Vagina (tissue), 2 donors: ENCODE measurements around the gene FOXC2. TPM values are rescaled to one million over a fixed set of nuclear protein-coding genes. Genes with fewer than 3 reads are reported as not detected.

Source experiments
- DNase-seq, 2 donors: peaks; one replicate each; pipeline ENCODE4 v3.0.0-alpha.2; 2017; ENCODE audit errors: extremely low spot score in 2 of 2
- H3K27ac ChIP-seq: fragments of 200-600 bp; sonication (generic); one replicate; pipeline ENCODE4 v1.5.1; 2019
- H3K27me3 ChIP-seq: fragments of 200-600 bp; sonication (generic); one replicate; pipeline ENCODE4 v1.5.1; 2019
- H3K36me3 ChIP-seq, 2 donors: fragments of 200-600 bp; sonication (generic); one replicate each; pipeline ENCODE4 v1.5.1; 2017 to 2019
- H3K4me1 ChIP-seq: fragments of 200-600 bp; sonication (generic); one replicate; pipeline ENCODE4 v1.5.1; 2019
- H3K4me3 ChIP-seq, 2 donors: fragments of 200-600 bp; sonication (generic); 1 replicate in 1 of 2; 2 replicates in 1 of 2; pipeline ENCODE4 v1.5.1; 2016 to 2019
- H3K9me3 ChIP-seq: fragments of 200-600 bp; sonication (generic); one replicate; pipeline ENCODE4 v1.5.1; 2019
- CTCF ChIP-seq, 3 experiments: fragments of 450-650 bp in 2 of 3; fragments of 200-600 bp in 1 of 3; sonication (generic) in 1 of 3; IDR thresholded peaks; one replicate each; pipeline ENCODE4 v1.5.1; 2017 to 2019; ENCODE audit warnings: antibody characterized with exemption in 3 of 3, mild to moderate bottlenecking in 2 of 3, moderate library complexity in 2 of 3
- POLR2A ChIP-seq, 2 donors: fragments of 450-650 bp; IDR thresholded peaks; one replicate each; pipeline ENCODE4 v1.6.1; 2017; ENCODE audit warnings: antibody characterized with exemption in 2 of 2, mild to moderate bottlenecking in 2 of 2, moderate library complexity in 2 of 2
- POLR2AphosphoS5 ChIP-seq, 2 donors: sonication (generic); formaldehyde crosslinking; IDR thresholded peaks; one replicate each; pipeline ENCODE4 v1.9.0; 2017; ENCODE audit warnings: antibody characterized with exemption in 2 of 2, mild to moderate bottlenecking in 2 of 2, low read depth in 1 of 2; ENCODE audit not compliant: insufficient read depth in 1 of 2
- intact Hi-C: fragments of 100-400 bp; cut with DNase I; formaldehyde crosslinking; loops from one replicate; pipeline ENCODE4 v1.15.1; 2023
- total RNA-seq: library from RNA; depleted of rRNA; stranded (reverse); fragments of >200 nt; gene quantifications from one replicate; pipeline ENCODE4 v1.2.3, GENCODE V29; 2016

The FOXC2 gene
- total RNA-seq, 1 donor from 2014 or later, result 2.7 TPM

GRCh38 chr16:86566966-86567700 lies 504 bp downstream of the FOXC2 start:
- no peak for DNase-seq
- Histone ChIP-seq H3K36me3 (no peaks in the 10 kb centered on the region), H3K4me1 (peaks cover 17% of the 10 kb centered on the region), H3K27me3 (peaks cover 3% of the 10 kb centered on the region), H3K4me3 (peak overlapping the region; percentile 37 to 42), H3K9me3 (no peaks in the 10 kb centered on the region), H3K27ac (peak overlapping the region; percentile 47)
- intact Hi-C loops, result loop anchor here (5.0 kb wide), 2 partner anchors 115 to 485 kb away; no protein-coding TSS in a partner anchor
- TF ChIP-seq POLR2AphosphoS5 (IDR thresholded peaks at IDR 0.05; ENCODE audit: insufficient read depth in 1 of 2, low read depth in 1 of 2) (no peak), CTCF (IDR thresholded peaks at IDR 0.05) (no peak), POLR2A (IDR thresholded peaks at IDR 0.05) (no peak)

GRCh38 chr16:86567701-86568581 lies 1.3 kb downstream of the FOXC2 start:
- intact Hi-C loops, result loop anchor here (5.0 kb wide), 2 partner anchors 114 to 484 kb away; no protein-coding TSS in a partner anchor
- Histone ChIP-seq H3K36me3 (no peaks in the 10 kb centered on the region), H3K4me1 (peaks cover 17% of the 10 kb centered on the region), H3K9me3 (no peaks in the 10 kb centered on the region), H3K4me3 (peak overlapping the region; percentile 37 to 42), H3K27me3 (peaks cover 3% of the 10 kb centered on the region), H3K27ac (peak overlapping the region; percentile 47)
- TF ChIP-seq CTCF (IDR thresholded peaks at IDR 0.05) (no peak), POLR2AphosphoS5 (IDR thresholded peaks at IDR 0.05; ENCODE audit: insufficient read depth in 1 of 2, low read depth in 1 of 2) (no peak), POLR2A (IDR thresholded peaks at IDR 0.05) (no peak)
- DNase-seq, result no peak

- Histone ChIP-seq H3K27ac (no peak overlapping the region), H3K27me3 (no peaks in the 10 kb centered on the region), H3K4me1 (peaks cover 15% of the 10 kb centered on the region), H3K36me3 (no peaks in the 10 kb centered on the region), H3K4me3 (peak overlapping the region; percentile 37 to 42), H3K9me3 (no peaks in the 10 kb centered on the region)
- no peak for TF ChIP-seq POLR2A (IDR thresholded peaks at IDR 0.05)
- no peak for TF ChIP-seq POLR2AphosphoS5 (IDR thresholded peaks at IDR 0.05; ENCODE audit: insufficient read depth in 1 of 2, low read depth in 1 of 2)
- TF ChIP-seq CTCF (IDR thresholded peaks at IDR 0.05), result no peak
- no peak for DNase-seq
- intact Hi-C loops, result loop anchor here (5.0 kb wide), 2 partner anchors 113 to 483 kb away; no protein-coding TSS in a partner anchor
Observed at GRCh38 chr16:86568677-86569623, 2.3 kb downstream of the FOXC2 start.

GRCh38 chr16:86569701-86570447 lies 3.2 kb downstream of the FOXC2 start:
- intact Hi-C loops, result loop anchor here (5.0 kb wide), 3 partner anchors 112 to 482 kb away; no protein-coding TSS in a partner anchor
- Histone ChIP-seq H3K4me3 (no peak overlapping the region), H3K36me3 (no peaks in the 10 kb centered on the region), H3K4me1 (peaks cover 11% of the 10 kb centered on the region), H3K9me3 (no peaks in the 10 kb centered on the region), H3K27me3 (no peaks in the 10 kb centered on the region), H3K27ac (no peak overlapping the region)
- TF ChIP-seq POLR2AphosphoS5 (IDR thresholded peaks at IDR 0.05; ENCODE audit: insufficient read depth in 1 of 2, low read depth in 1 of 2) (no peak), CTCF (IDR thresholded peaks at IDR 0.05) (no peak), POLR2A (IDR thresholded peaks at IDR 0.05) (no peak)
- DNase-seq, result no peak
